ENCODE results near the gene TENM4. TPM values are rescaled to one million over a fixed set of nuclear protein-coding genes. Genes with fewer than 3 reads are reported as not detected.

TENM4 gene
- total and polyA plus RNA-seq, 4 donors = 0.02 to 0.33 (median 0.14) TPM

DNA sequence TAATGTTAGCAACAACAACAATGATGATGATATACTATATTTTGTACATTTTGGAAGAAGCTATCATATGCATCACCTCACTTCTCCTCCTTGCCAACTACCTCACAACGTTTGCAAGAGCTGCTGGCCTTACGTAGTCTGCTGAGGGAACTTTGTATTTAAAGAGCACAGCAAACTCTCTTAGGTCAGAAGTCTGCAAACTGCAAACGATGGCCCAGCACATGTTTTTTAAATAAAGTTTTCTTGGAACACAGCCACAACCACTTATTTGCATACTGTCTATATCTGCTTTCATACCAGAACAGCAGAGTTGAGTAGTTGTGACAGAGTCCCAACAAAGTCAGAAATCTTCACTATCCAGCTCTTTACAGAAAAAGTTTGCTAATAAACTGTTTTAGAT is 261.7 kb downstream of the TENM4 start:
- WGBS = 39% methylated on average over 3 of the region's 3 CpGs
- no peaks in the 10 kb centered on the region for H3K4me1 ChIP-seq (ENCODE audit: control insufficient read depth in 4 of 4, insufficient read depth in 4 of 4, low read length in 3 of 4)
- H3K9me3 ChIP-seq (ENCODE audit: control insufficient read depth in 4 of 4, low read length in 3 of 4) = no peaks in the 10 kb centered on the region
- H3K9ac ChIP-seq (ENCODE audit: low read depth in 1 of 2, low read length in 2 of 2) = no peak overlapping the region
- no peak for DNase-seq (ENCODE audit: low spot score)
- no peak overlapping the region for H3K27ac ChIP-seq (ENCODE audit: low read depth in 1 of 2, low read length in 2 of 2)
- no peak overlapping the region for H3K4me3 ChIP-seq (ENCODE audit: low read depth in 1 of 3, low read length in 3 of 3)
- TF ChIP-seq SP1 (IDR thresholded peaks at IDR 0.05) (no peak), TAF1 (conservative IDR thresholded peaks at IDR 0.05) (no peak), RXRA (IDR thresholded peaks at IDR 0.05) (no peak), GABPA (IDR thresholded peaks at IDR 0.05 in 1 of 2, conservative IDR thresholded peaks at IDR 0.05 in 1 of 2) (no peak), FOXA1 (IDR thresholded peaks at IDR 0.05) (no peak), CTCF (IDR thresholded peaks at IDR 0.05; ENCODE audit: low read depth, low read length, missing input control) (no peak), NR2F2 (IDR thresholded peaks at IDR 0.05) (no peak), MAX (IDR thresholded peaks at IDR 0.05) (no peak), HNF4A (conservative IDR thresholded peaks at IDR 0.05) (no peak), ATF3 (IDR thresholded peaks at IDR 0.05) (no peak), HNF4G (IDR thresholded peaks at IDR 0.05) (no peak), JUND (IDR thresholded peaks at IDR 0.05) (no peak), YY1 (IDR thresholded peaks at IDR 0.05) (no peak), EGR1 (IDR thresholded peaks at IDR 0.05; ENCODE audit: low read depth in 2 of 2) (no peak), ZBTB33 (IDR thresholded peaks at IDR 0.05) (no peak), RAD21 (IDR thresholded peaks at IDR 0.05) (no peak), FOXA2 (IDR thresholded peaks at IDR 0.05) (no peak)
- TF ChIP-seq, protein P1, sequence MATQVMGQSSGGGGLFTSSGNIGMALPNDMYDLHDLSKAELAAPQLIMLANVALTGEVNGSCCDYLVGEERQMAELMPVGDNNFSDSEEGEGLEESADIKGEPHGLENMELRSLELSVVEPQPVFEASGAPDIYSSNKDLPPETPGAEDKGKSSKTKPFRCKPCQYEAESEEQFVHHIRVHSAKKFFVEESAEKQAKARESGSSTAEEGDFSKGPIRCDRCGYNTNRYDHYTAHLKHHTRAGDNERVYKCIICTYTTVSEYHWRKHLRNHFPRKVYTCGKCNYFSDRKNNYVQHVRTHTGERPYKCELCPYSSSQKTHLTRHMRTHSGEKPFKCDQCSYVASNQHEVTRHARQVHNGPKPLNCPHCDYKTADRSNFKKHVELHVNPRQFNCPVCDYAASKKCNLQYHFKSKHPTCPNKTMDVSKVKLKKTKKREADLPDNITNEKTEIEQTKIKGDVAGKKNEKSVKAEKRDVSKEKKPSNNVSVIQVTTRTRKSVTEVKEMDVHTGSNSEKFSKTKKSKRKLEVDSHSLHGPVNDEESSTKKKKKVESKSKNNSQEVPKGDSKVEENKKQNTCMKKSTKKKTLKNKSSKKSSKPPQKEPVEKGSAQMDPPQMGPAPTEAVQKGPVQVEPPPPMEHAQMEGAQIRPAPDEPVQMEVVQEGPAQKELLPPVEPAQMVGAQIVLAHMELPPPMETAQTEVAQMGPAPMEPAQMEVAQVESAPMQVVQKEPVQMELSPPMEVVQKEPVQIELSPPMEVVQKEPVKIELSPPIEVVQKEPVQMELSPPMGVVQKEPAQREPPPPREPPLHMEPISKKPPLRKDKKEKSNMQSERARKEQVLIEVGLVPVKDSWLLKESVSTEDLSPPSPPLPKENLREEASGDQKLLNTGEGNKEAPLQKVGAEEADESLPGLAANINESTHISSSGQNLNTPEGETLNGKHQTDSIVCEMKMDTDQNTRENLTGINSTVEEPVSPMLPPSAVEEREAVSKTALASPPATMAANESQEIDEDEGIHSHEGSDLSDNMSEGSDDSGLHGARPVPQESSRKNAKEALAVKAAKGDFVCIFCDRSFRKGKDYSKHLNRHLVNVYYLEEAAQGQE (IDR thresholded peaks at IDR 0.05) = no peak
- no peaks in the 10 kb centered on the region for H3K36me3 ChIP-seq (ENCODE audit: control insufficient read depth in 4 of 4, insufficient read depth in 3 of 4, low read depth in 1 of 4, low read length in 3 of 4)
- H3K27me3 ChIP-seq (ENCODE audit: control insufficient read depth in 4 of 4, insufficient read depth in 4 of 4, low read length in 3 of 4) = no peaks in the 10 kb centered on the region
